Cortex of kidney (tissue), 1 donor: ENCODE results near the gene PRDM16.

Experiments
- DNase-seq: peaks from one replicate; lab custom pipeline; 2025; lab: John Stamatoyannopoulos, UW

The PRDM16 gene

DNA sequence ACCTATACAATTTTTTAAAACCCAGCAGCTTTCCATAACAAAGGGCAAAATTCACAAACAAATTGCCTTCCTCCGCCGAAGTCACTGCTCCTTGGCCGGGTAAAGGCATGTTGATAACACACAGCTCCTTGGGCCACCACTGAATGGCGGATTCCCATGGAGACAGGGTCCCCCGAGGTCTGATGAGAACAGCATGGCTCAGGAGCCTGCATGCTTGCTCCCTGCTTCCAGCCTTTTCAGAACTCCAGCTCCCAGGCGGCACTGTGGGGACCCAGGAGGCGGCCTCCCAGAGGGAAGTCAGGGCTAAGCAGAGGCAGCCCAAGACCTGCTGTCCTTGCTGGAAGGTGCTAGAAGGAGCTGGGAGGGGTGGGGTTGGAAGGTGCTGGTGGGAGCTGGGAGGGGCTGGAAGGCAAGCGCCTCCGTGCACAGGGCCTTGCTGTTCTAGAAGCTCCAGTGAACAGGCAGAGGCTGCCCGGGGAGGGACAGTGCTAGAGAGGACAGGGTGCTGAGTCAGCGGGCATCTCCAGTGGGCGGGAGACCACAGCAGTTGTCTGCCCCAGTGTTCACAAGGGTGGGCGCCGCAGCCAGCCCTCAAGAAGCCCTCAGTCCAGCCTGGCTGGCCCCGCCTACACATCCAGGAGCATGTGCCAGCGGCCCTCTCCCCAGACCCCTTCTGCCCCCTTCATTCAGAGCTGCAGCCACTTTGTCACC lies 35.1 kb downstream of the PRDM16 start:
- no peak for DNase-seq

DNA sequence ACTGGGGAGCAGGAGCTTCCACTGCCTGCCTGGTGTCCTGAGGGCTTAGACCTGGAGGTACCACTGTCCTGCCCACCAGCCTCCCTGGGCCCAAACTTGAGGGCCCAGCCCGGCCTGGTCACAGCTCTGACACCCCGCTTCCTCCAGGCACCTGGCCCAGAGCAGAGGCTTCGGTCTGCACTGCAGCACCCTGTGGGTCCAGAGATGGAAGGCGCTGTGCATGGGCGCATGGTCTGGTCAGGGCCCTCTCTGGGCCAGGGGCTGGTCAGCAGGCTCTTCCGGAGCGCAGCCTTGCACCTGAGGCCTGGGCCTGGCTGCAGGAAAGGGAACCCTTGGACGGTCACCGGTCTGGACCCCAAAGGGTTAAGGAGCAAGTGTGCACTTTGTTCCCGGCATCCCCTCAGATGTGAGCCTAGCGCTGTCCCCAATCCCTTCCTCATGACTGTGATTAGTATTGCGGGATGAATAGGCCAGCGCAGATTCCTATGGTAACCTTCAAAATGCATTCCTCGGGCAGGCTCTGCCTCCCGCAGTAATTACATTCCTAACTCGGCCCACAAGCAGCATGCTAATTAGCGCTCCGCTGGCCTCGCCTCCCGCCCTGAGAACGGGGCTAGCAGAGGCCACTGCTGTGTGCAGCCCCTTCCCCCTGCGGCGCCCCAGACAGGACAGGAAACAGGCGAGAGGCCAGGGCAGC lies 36.3 kb downstream of the PRDM16 start:
- DNase-seq = no peak

DNA sequence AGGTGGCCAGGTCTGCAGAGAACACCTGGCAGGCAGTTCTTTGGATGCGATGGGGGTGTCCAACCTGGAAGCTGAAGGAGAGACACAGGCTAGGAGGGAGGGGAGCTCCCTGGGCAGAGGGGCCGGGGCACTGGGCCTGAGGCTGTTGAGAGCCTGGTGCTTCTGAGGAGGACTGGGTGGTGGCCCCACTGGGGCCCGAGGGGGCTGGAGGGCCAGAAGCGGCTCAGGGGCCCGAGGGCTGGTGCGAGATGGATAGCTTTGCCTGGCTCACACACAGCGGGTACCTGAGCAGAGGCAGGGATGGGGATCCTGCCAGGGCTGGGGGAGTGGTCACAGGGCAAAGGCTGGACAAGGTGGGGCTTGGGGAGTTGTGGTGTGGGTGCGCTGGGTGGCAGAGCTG lies 37.2 kb downstream of the PRDM16 start:
- no peak for DNase-seq

DNA sequence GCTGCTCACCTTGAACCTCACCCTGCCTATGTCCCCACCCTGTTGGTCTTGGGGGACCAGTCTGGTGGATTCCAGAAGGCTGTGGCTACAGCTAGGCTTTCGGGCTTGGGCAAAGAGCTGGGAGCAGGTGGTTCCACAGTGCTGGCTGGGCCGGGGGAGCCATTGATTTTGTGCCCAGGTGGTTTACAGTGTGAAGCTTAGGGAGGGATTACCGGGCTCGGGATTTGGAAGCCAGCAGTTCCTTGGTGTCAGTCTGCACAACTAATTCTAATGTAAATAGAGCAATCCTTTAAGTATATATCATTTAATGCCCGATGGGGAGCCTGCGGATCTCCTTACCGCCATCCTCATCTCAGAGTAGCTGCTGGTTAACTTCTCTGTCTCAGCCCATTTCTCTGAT lies 38.2 kb downstream of the PRDM16 start:
- DNase-seq = no peak

DNA sequence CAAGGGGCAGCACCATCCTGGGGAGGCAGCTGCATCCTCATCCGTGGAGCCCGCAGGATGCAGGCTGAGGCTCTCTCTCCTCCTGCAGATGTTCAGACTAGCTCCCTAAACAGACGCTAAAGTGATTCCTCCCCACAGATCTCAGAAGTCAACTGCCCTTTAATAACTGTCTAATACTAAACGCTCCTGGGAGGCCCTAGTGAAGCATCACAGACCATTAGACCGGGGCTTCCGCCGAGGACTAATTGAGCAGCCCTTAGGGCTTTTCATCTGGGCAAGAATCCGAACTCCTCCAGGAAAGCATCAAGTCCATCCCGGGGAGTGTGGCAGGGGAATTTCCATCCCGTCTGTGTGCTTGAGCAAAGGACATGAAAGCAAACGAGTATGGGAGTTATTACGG lies 40.4 kb downstream of the PRDM16 start:
- no peak for DNase-seq

DNA sequence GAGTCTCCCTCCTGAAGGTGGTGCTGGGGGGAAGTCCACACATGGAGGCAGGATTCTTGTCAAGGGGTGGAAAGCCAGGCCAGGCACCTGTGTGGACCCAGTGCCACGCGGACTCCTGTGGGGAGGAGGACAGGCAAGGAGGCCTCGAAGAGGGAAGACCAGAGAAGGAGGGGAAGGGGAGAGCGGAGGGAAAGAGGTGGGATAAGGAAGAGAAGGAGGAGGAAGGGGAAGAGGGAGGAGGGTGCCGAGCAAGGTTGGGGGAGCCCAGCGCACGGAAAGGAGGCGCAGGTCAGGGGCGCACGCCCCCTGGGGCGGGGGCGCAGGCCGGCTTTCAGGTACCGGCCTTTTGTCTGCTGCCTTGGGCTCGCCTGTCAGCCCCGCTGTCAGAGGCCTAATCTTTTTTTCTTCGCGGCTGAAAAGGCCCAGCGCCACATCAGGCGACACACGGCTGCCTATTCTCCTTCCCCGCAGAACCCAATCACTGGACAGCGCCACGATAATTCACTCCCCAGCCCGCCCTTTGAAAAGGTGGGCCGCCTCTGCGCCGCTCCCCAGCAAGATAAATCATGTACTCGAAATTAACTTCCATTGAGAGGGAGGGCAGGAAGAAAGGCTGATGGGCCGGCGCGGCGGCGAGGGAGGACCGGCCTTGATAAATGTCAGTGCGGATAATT lies 42.5 kb downstream of the PRDM16 start:
- no peak for DNase-seq

DNA sequence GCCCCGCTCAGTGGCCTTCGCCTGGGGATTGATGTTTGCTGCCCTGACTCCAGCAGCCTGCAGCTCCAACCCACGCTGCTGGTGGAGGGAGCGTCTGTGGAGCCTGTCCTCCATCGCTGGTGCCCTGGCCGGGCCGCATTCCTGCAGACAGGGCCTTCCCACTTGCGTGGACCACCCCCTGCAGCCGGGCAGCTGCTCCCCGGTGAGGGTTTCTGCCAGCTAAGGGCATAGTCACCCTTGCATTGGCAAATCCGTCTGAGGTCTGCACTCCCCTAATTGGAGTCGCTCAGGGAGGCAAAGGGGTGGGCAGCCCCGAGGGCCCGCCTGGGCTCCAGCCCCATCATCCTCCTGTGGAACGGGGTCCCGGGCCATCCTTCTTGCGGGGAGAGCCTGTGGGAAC lies 43.5 kb downstream of the PRDM16 start:
- DNase-seq = no peak

DNA sequence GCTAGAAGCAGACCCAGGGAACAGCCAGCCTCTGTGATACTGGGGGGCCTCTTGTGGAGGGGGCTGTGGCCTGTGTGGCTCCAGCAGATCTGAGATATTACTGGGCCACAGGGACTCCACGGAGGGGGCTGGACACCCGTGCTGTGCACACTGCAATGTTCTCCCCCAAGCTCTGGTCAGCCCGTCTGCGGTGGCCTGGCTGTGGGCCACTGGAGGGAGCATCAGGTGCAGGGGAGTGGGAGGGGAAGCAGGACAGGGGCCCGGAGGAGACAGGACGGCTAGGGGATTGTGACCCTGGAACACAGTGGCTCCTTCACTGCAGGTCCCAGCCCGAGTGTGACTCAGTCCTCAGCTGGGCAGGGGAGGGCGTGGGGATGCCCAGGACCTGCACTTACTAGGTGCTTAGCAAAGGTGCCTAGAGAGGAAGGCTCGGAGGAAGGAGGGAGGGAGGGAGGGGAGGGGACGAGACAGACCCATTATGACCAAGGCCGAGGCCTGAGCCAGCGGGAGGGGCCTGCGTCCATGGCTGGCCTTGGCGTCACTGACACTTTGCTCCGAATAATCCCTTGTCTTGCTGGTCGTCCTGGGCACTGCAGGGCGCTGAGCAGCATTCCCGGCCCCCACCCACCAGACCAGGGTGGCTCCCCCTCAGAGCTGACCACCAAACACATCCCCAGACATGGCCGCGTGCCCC lies 44.2 kb downstream of the PRDM16 start:
- DNase-seq = no peak

DNA sequence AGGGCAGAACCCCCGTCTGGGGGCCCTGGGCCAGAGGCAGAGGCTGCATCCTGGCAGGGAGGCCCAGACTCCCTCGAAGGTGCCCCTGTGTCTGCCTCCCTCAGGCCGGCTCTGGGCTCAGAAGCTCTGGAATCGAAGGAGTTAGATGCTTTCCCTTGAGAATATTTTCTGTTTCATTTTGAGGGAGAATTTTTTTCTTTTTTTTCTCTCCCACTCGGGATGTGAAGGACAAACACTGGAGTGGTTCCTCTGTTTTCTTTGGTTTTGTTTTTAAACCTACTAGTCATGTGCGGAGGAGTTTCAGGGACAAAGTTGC lies 44.7 kb downstream of the PRDM16 start:
- DNase-seq = no peak

DNA sequence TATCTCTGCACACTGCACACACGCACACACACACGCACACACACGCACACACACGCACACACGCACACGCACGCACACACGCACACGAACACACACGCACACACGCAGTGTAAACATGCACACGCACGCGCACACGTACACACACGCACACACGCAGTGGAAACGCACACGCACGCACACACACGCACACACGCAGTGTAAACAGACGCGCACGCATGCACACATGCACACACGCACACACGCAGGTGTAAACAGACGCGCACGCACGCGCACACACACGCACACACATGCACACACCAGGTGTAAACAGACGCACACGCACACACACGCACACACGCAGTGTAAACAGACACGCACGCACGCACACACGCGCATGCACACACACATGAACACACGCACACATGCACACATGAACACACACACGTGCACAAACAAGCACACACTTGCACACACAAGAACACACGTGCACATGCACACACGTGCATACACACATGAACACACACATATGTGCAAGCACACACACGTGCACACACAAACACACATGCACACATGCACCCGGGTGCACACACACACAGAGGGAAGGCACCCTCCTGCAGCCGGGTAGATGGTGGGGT lies 45.2 kb downstream of the PRDM16 start:
- no peak for DNase-seq

DNA sequence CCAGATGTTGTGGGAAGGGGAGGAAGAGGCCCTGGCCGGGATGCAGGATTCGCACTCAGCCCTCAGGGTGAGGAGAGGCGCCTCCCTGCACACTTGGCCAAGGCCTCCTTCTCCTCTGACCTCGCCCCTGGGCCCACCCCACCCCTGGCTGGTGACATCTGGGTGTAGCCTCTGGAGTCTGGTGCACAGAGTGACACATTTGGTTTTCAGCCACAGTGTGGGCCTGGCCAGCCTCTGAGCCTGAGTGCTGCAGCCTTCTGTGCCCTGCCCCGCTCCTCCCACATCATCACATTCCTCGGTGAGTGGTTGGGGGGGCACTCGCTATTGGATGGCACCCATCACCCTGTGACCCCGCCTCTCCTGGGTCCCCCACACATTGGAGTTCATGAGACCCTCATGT lies 45.8 kb downstream of the PRDM16 start:
- no peak for DNase-seq

DNA sequence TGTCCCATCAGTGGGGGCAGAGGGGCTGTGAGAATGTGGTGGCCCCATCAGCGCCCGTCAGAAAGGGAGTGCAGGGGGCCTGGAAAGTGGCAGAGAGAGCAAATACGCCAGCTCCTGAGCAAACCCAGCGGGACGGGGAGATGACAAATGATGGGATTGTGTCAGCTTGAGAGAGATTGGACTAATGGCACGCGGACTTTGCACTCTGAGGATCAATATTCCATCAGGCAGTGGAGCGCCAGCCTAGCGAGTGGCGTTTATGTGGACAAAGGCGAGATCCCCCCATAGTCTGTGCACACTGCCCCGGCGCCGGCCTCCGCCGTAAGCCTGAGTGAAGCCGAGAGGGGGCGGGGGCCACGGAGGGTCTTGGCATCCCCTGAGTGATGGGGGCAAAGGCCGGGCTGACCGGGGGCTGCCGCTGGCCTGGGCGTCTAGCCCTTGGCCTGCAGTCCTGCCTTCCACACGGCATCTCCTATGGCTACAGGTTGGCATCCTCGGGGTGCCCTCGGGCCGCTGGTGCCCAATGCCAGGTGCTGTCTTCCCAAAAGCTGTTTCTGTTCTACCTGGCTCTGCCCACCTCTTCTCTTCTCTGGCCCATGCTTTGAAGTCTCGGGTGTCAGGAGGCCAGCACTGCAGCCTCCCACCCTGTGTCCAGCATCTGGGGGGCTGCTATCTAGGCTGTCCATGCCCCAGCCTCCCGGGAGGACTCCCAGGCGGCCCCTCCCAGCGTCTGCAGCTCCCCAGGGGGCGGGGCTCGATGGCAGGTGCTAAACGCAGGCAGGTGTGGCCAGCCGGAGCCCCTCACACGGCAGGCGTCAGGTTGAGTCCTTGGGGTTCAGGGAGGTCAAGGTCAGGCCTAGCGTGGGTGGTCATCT lies 46.5 kb downstream of the PRDM16 start:
- DNase-seq = no peak

DNA sequence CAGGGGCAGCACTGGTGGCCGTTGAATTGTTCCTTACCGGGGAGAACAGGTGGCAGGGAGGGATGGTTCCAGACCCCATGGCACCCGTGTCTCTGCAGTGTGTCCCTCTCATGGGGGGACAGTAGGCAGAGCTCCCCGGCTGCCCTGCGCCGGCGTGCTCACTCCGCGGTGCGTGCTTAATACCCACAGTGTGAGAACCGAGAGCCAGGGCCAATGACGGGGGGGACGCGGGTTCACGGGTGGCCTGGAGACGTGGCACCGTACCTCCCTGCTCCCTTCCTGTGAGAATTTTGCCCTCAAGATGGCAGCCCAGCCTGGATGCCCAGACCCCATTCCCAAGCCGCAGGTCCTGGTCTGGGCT lies 47.1 kb downstream of the PRDM16 start:
- no peak for DNase-seq

DNA sequence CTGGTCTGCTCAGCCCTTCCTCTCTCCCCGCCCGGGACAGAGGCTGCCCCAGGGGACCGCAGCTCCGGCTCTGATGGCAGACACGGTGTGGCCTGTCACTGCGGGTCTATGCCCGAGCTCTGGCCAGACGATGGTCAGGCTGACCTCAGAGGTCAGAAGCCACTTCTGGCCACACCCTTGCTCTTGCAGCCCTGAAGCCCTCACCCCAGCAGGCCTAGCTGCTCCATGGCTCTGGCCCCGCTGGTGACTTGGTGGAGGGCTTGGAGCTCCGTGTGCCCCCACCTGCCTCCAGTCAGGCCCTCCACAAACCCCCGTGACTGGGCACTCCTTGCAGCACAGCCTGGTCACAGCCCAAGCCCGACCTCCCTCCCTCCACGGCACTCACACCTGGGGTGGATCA lies 47.6 kb downstream of the PRDM16 start:
- no peak for DNase-seq

DNA sequence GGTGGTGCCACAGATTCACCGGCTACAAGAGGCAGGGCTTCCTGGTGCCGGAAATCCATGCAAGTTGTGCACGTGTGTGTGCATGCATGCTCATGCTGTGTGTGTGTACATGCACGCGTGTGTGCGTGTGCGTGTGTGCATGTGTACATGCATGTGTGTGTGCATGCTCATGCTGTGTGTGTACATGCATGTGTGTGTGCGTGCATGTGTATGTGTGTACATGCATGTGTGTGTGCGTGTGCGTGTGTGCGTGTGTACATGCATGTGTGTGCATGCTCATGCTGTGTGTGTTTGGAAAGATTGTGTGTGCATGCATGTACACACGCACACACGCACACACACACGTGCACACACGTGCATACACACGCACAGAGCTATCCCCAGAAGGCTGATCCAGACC lies 48.9 kb downstream of the PRDM16 start:
- no peak for DNase-seq

DNA sequence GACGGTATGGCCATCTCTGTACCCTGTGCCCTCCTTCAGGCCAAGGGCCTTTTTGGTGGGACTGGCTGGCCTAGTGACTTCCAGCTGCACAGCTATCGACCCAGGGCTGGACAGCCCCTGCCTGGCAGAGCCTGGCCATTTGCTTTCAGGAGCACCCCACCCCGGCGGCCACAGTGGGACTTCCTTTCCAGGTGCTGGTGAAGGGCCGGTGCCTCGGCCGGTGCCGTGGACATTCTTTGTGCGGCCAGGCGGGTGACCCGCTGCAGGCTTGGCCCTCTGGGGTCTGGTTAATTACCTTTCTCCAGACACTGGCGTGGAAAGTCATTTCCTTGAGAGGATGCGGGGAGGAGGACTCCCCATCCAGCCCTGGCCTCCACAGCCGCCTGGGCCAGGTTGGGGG lies 50.1 kb downstream of the PRDM16 start:
- DNase-seq = no peak

DNA sequence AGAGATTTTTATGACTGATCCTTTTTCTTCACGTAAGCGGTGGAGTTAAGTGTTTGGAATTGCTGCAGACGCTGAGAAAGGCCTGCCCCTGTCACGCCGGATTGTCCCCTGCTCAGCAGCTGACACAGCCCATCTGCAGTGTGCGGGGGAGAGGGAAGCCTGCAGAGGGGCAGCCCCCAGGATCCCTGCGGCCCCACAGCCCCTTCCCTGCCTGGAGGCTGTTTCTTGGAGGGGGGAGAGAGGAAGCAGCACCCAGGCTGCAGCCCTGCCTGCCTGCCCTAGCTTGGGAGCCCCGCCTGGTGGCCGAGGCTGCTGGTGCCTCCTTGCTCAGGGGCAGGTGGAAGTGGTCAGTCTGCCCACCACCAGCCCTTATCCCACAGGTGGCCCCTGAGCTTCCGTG lies 50.7 kb downstream of the PRDM16 start:
- no peak for DNase-seq

DNA sequence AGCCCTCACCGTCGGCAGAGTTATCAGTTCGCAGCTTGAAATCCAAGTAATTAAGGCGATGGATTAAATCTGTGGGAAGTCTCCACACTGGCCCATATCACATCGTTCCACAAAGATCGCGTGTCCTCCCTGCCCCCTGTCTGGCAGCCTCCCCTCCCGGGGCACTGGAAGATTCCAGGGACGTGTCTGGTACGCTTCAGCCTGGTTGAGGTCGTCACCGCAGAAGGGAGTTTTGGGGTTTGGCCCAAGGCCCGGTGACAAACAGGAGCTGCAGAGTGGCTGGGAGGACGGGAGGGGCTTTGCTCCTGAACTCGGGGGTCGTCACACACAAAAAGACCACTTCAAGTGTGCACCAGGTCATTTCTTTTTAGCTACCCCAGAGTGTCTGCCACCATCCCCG lies 51.1 kb downstream of the PRDM16 start:
- DNase-seq = no peak

DNA sequence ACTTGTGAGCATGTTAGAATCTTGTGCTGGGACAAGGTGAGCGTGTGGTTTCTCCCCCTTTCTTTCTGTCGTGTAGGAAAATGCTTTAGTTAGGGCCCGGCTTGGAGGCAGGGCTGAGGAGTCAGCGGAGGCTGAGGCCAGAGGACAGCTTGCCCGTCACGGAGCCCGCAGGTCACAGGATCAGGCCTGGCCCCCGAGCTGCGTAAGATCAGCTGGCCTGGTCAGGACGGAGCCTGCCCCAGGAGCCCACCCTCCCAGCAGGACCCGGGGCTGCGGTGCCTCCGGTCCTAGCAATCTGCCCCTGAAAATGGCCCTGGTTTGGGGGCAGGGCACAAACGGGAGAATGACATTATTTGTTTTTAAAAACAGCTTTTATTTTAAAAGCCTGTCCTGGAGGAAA lies 52.0 kb downstream of the PRDM16 start:
- DNase-seq = no peak

DNA sequence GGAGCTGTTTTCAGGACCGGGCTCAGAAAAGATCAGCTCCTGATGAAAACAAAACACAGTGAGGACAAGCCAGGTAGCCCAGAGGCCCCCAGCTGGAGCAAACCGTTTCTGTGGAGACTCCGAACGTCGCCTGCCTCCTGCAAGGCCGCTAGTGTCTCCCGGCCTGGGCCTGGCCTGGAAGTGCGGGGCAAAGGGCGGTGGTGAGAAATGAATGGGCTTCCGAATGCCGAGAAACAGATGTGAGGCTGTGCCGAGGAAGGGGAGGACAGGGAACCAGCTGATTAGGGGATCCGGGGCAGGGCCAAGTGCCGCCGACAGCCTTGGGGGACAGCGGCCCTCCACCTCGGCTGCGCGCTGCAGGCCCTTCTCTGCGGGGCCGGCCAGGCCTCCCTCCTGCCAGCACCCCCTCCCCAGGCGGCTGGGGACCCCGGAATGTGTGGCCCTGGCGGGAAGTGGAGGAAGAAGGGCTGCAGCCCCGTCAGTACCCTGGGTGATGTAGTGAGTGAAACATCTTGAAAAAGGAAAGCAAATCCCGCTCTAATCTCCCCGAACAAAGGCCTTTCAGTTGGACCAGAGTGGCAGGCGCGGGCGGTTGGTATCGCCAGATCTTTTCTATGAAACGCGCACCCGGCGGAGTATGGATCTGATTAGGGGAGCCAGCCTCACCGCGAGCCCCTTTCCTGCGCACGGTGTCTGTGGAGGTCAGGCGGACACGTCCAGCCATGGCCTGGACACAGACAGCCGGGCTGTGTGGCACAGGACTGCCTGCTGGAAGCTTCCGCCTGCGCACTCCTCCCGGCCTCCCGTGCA lies 52.6 kb downstream of the PRDM16 start:
- no peak for DNase-seq

DNA sequence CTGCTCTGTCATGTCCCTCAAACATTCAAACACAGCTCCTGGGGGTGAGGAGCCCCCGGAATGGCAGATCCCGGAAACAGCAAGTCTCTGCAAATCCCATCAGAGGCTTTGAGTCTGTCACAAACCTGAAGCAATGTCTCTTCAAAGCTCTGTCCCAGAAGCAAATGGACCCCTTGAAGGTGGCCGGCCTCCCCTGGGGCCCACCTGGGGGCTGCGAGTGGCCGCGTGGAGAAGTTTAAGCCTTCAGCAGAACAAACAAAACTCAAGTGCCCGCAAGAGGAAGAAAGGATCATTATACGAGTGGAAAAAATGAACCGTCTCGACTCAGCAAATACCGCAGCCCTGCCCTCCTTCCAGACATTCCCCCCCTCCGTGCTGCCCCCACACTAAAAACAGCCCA lies 53.3 kb downstream of the PRDM16 start:
- no peak for DNase-seq
